HepG2 (cell line): ENCODE results near the gene NEAT1. TPM values are rescaled to one million over a fixed set of nuclear protein-coding genes. Genes with fewer than 3 reads are reported as not detected.
A peak's percentile ranks its signal among the peaks of the same experiment; 100 is the strongest.

ENCODE experiments used
- GRHL1 ChIP-seq: sonication (generic); formaldehyde crosslinking; conservative IDR thresholded peaks from 2 replicates; pipeline ENCODE4 v1.8.0; 2022; ENCODE audit warnings: missing genetic modification reagents
- IRF1 ChIP-seq: sonication (generic); formaldehyde crosslinking; IDR thresholded peaks from 2 replicates; pipeline ENCODE4 v1.4.0; 2020; ENCODE audit warnings: low read depth, mild to moderate bottlenecking, missing genetic modification reagents
- IRF9 ChIP-seq: sonication (generic); formaldehyde crosslinking; IDR thresholded peaks from 2 replicates; pipeline ENCODE4 v1.8.0; 2022; ENCODE audit warnings: missing genetic modification reagents, mild to moderate bottlenecking, borderline replicate concordance
- NAIF1 ChIP-seq: sonication (generic); formaldehyde crosslinking; IDR thresholded peaks from 2 replicates; pipeline ENCODE4 v1.5.0; 2020; ENCODE audit warnings: mild to moderate bottlenecking, missing genetic modification reagents, borderline replicate concordance
- RCOR2 ChIP-seq: IDR thresholded peaks from 2 replicates; pipeline ENCODE4 v1.6.1; 2016; ENCODE audit warnings: missing biosample characterization, missing genetic modification reagents
- RFX3 ChIP-seq: IDR thresholded peaks from 2 replicates; pipeline ENCODE4 v1.6.1; 2016; ENCODE audit warnings: missing biosample characterization, missing genetic modification reagents
- SP4 ChIP-seq: sonication (generic); formaldehyde crosslinking; IDR thresholded peaks from 2 replicates; pipeline ENCODE4 v1.8.1; 2023; ENCODE audit warnings: mild to moderate bottlenecking, missing genetic modification reagents
- ZNF318 ChIP-seq: sonication (generic); formaldehyde crosslinking; IDR thresholded peaks from 2 replicates; pipeline ENCODE4 v1.4.0; 2020; ENCODE audit warnings: mild to moderate bottlenecking, missing genetic modification reagents
- ZNF510 ChIP-seq: sonication (generic); formaldehyde crosslinking; IDR thresholded peaks from 2 replicates; pipeline ENCODE4 v1.4.0; 2020; ENCODE audit warnings: low read depth, mild to moderate bottlenecking, missing genetic modification reagents
- ZNF749 ChIP-seq: sonication (generic); formaldehyde crosslinking; IDR thresholded peaks from 2 replicates; pipeline ENCODE4 v1.8.0; 2022; ENCODE audit warnings: mild to moderate bottlenecking, missing genetic modification reagents, moderate library complexity, borderline replicate concordance
- polyA plus RNA-seq, 8 experiments: library from polyadenylated mRNA; depleted of rRNA in 3 of 8; stranded (reverse) in 7 of 8; unstranded in 1 of 8; fragments of >200 nt; fragmentation: Illumina TruSeq in 4 of 8; extraction: Trizol in 4 of 8; gene quantifications; 2 replicates each; pipeline versions ENCODE4 v1.2.1 to v1.2.3, GENCODE V29; 2011 to 2016; ENCODE audit warnings: low read depth in 4 of 8, missing spikeins in 1 of 8, mixed read lengths in 1 of 8; ENCODE audit not compliant: insufficient read depth in 1 of 8
- total RNA-seq, 5 experiments: library from RNA; depleted of rRNA; stranded (reverse); fragments of >200 nt; fragmentation: Illumina TruSeq; extraction: Trizol; gene quantifications; 2 replicates each; pipeline ENCODE4 v1.2.3, GENCODE V29; 2016; ENCODE audit warnings: low read depth in 1 of 5

Gene NEAT1
- total and polyA plus RNA-seq, 2 of the 13 experiments (the other 11 are each of a cell fraction or from before 2014, with no cell fraction given), result 20.5 to 41.2 TPM

- TF ChIP-seq ZNF318, result peak; percentile 58
- TF ChIP-seq ZNF749 (CRISPR knock-in tag), result peak; percentile 94
- no peak for TF ChIP-seq RFX3
- TF ChIP-seq IRF1, result no peak
- peak; percentile 86; the same call in 1 of the 2 replicates for TF ChIP-seq ZNF510 (CRISPR knock-in tag)
- TF ChIP-seq NAIF1 (CRISPR knock-in tag), result no peak
- TF ChIP-seq IRF9 (CRISPR knock-in tag), result peak; percentile 78
- peak; percentile 63; the same call in 1 of the 2 replicates for TF ChIP-seq SP4 (CRISPR knock-in tag)
- no peak for TF ChIP-seq GRHL1 (CRISPR knock-in tag)
- no peak for TF ChIP-seq RCOR2 (CRISPR knock-in tag)
Measured at GRCh38 chr11:65386307-65387140, 36.1 kb upstream of the NEAT1 start, which contains the start of gene FRMD8 (continued).
